ENCODE measurements around the gene CABLES2.

- TF ChIP-seq POLR2AphosphoS5 (IDR thresholded peaks at IDR 0.05; ENCODE audit: low read depth, low read length), result peak; percentile 3; the same call in 1 of the 2 replicates
- TF ChIP-seq POLR2A (IDR thresholded peaks at IDR 0.05; ENCODE audit: low read depth, low read length), result no peak
These were observed 15.0 kb downstream of the CABLES2 start for GRCh38 chr20:62392077-62392418.

Data from GM12892 (cell line).